Ramos (cell line): Measurements from ENCODE around the gene KRTAP4-12.
"Not testable (repeated sequence)": the region's sequence is repeated elsewhere in the genome, so short reads cannot be mapped to it uniquely, and the experiment has no call there.

Experiments used
- in situ Hi-C: fragments of 300-500 bp; cut with MboI; formaldehyde crosslinking; loops from one replicate; pipeline ENCODE4 v1.14.3; 2022; ENCODE audit warnings: low sequenced_read_pairs; ENCODE audit not compliant: unreplicated experiment

The KRTAP4-12 gene

DNA sequence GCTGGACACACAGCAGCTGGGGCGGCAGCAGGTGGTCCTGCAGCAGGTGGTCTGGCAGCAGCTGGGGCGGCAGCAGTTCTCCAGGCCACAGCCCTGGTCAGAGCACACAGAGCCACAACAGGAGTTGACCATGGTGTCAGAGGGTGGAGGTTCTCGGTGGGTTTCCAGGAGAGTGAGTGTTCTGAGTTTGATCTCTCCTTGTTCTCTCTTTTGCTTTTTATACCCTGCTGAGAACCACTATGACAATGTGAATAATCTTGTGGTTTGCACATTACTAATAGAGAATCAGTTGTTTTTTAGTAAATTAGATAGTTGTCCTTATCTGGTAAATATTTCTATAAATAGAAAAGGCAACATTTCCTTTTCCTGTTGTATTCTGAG is at the start of gene KRTAP4-12:
Gene KRTAP4-12 (minus strand): TSS at position 192 of the 381 bp plus-strand sequence. CDS start 60 bp downstream, at position 132.
- in situ Hi-C loops, result not testable (repeated sequence)

DNA sequence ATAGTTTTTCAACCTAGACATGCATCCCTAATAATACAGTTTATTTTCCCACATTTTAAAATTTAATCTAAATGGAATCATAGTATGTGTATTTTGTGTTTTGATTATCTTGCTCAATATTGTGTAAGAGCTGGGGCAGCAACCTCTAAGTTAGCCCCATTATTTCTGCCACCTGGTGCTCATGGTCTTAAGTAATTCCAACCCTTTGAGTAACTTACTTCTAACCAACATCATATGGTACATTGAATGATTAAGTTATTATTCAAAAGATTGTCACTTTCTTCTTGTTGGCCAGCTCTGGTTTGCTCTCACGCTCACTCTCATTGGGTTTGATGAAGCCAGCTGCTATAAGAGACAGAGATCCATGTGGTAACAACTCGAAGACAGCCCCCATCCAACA is 47.9 kb upstream of the KRTAP4-12 start:
- in situ Hi-C loops, result no loop called here

DNA sequence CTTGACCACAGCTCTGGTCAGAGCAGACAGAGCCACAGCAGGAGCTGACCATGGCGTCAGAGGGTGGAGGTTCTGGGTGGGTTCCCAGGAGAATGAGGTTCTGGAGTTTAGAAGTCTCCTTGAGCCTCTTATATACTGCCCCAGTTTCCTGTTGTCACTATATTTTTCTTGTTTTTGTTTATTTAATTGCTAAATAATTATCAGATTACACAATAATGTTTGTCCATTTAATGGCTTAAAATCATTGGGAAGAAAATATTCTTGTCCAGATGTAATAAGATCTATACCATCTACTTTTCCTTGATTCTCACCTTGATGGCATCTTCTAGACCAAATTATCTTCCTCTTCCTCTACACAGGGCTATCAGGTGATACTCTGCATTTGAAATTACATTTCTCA is 44.1 kb upstream of the KRTAP4-12 start, which contains the start of gene KRTAP4-3:
Gene KRTAP4-3 (minus strand): TSS at position 101 of the 400 bp plus-strand sequence. CDS start 49 bp downstream, at position 52.
- in situ Hi-C loops, result no loop called here

DNA sequence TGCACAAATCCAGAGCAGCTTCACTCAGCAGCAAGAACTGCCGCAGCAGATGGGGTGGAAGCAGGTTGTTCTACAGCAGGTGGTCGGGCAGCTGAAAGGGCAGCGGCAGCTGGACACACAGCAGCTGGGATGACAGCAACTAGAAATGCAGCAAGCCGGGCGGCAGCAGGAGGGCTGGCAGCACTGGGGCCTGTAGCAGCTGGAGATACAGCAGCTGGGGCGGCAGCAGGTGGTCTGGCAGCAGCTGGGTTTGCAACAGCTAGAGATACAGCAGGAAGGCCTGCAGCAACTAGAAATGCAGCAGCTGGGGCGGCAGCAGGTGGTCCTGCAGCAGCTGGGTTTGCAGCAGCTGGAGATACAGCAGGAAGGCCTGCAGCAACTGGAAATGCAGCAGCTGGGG is 43.6 kb upstream of the KRTAP4-12 start:
- in situ Hi-C loops, result no loop called here

DNA sequence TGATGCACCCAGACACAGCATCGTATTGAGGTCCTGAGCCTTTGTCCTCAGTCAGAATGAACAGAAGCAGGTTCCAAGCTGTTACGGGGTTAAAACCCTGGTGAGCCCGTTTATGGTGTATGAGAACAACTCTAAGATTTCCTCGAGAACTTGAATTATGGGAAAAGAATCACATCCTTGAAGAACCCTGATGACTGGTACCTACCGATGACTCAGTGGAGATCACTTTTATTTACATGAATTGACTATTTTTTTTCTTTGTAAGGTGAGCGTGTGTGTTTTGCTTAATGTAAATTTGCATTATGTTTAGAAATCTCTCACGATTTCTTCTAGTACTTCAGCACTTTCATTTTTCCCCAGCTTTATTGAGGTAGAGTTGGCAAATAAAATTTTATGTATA is 39.8 kb upstream of the KRTAP4-12 start:
- in situ Hi-C loops, result no loop called here

DNA sequence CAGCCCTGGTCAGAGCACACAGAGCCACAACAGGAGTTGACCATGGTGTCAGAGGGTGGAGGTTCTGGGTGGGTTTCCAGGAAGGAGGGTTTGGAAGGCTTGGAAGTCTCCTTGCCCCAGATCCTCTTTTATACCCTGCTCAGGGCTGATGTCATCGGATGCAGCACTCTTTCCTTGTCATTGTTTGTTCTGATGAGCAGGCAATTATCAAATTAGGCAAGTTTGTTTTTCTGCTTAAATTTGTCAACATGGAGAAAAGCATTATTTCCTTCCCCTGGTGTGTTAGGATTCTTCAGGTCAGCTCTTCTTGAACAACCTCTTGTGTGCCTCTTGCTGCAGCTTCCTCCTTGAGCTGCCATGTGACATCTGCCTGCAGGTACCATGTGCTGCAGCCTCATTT is 36.7 kb upstream of the KRTAP4-12 start, which contains the start of gene KRTAP4-4:
Gene KRTAP4-4 (minus strand): TSS at position 101 of the 400 bp plus-strand sequence. CDS start 57 bp downstream, at position 44.
- in situ Hi-C loops, result no loop called here

DNA sequence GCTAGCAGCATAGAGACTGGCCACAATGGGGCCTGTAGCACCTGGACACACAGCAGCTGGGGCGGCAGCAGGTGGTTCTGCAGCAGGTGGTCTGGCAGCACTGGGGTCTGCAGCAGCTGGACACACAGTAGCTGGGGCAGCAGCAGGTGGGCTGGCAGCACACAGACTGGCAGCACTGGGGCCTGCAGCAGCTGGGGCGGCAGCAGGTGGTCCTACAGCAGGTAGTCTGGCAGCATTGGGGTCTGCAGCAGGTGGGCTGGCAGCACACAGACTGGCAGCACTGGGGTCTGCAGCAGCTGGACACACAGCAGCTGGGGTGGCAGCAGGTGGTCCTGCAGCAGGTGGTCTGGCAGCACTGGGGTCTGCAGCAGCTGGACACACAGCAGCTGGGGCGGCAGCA is 36.2 kb upstream of the KRTAP4-12 start:
- in situ Hi-C loops, result not testable (repeated sequence)

DNA sequence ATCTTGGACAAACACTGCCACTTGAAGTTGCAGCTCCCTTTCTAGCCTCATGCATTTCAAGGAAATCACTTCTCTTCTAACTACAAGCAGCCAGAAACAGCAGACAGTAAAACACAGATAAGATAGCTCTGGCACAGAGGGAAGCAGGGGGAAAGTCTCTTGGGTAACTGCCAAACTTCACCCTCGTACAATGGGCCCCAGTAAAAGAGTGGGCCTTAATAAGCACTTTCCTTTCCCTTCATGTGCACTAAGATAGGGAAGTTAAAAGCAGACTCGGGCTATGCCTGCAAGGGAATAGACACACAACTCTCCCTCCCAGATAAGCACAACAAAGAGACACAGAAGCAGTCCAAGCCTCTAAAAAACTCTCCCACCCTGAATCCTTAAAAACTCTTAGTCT is 29.9 kb upstream of the KRTAP4-12 start:
- in situ Hi-C loops, result no loop called here

DNA sequence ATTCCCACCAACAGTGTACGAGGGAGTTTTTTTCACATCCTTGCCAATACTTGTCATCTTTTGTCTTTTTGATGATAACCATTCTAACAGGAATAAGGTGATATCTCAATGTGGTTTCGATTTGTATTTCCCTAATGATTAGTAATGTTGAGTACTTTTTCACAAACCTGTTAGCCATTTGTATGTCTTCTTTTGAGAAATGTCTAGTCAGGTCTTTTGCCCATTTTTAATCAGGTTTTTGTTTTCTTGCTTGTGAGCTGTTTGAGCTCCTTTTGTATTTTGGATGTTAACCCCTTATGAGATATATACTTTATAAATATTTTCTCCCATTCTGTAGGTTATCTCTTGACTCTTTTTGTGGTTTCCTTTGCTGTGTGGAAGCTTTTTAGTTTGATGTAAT is 27.5 kb upstream of the KRTAP4-12 start:
- in situ Hi-C loops, result no loop called here

DNA sequence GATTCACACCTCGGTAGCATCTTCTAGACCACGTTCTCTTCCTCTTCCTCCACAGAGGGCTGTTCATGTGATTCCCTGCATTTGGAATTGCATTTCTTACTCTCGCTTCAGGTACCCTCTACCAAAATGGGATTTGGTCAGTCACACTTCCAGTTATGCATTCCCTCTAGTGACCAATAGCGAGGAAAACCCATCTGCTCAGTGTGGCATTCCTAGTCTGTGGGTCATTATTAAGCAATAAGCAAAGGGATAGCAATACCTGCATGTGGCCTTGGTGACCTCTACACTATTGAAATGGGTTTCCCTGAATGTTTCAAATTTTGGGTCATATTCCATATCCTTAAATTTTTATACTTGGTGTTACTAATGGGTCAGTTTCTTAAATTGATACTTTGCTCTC is 26.0 kb upstream of the KRTAP4-12 start:
- in situ Hi-C loops, result no loop called here

DNA sequence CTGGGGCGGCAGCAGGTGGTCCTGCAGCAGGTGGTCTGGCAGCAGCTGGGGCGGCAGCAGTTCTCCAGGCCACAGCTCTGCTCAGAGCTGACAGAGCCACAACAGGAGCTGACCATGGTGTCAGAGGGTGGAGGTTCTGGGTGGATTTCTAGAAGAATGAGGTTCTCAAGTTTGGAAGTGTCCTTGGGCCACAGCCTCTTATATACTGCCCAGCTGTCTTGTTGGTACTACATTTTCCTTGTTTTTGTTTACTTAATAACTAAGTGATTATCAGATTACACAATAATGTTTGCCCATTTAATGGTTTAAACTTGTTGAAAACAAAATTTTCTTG is 25.6 kb upstream of the KRTAP4-12 start, which contains the start of gene KRTAP4-5:
Gene KRTAP4-5 (minus strand): TSS at position 174 of the 334 bp plus-strand sequence. CDS start 58 bp downstream, at position 116.
- in situ Hi-C loops, result no loop called here

DNA sequence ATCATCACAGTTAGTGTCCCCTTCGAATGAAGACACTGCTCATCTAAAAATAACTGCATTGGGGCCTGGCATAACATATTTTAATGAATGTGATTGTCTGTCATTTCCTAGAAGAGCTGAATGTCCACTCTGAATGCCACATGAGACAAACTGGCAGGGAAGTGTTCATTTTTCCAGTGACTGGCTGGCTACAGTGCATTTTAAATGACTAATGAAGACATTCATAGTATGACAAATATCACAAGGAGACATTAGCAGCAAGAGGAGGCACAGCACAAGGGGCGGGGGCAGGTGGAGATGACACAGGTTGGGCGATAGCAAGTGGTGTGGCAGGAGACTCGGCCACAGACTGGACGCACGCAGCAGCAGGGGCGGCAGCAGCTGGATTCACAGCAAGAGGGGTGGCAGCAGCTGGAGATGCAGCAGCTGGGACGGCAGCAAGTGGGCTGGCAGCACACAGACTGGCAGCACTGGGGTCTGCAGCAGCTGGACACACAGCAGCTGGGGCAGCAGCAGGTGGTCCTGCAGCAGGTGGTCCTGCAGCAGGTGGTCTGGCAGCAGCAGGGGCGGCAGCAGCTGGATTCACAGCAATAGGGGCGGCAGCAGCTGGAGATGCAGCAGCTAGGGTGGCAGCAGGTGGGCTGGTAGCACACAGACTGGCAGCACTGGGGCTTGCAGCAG is 25.1 kb upstream of the KRTAP4-12 start:
- in situ Hi-C loops, result not testable (repeated sequence)

DNA sequence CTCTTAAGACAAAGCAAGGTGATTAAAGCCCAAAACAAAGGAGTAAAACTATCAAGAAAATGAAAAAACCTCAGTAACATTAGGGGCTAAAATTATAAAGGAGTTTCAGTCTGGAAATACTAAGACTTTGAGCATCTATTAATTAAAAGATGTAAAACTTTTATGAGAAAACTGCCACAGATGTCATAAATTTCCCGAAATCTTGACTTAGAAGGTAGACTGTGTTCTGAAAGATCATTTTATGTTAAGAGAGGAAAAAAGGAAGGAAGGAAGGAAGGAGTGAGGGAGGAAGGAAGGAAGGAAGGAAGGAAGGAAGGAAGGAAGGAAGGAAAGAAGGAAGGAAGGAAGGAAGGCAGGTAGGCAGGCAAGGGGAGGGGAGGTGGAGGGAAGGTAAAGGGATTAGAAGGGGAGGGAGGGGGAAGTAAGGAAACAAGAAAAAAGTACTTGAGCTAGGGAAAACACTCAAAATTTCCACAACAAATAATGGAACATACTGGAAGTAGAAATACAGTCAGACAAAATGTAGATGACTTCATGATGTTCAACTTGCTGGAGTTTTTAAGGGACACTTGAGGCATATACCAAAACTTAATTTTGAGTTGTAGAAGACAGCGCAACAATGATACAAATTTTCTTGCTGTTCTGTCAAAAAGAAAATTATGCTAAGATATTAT is 23.7 kb upstream of the KRTAP4-12 start:
- in situ Hi-C loops, result no loop called here

DNA sequence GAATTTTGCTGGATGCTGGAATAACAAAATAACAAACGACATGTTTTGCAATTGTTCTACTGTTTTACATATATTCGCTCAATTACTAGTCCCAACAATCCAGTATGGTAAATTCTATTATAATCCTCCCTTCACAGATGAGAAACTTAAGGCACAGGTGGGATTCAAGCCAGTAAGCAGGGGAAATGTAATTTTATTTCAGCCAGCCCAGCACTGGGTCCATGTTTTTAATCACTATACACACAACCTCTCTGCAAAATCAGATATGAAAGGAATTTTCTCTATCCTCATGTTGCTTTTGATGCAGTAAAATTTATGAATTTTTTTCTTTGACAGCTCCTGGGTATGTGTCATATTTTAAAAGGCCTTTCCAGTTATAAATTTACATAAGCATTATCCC is 21.3 kb upstream of the KRTAP4-12 start:
- in situ Hi-C loops, result no loop called here

DNA sequence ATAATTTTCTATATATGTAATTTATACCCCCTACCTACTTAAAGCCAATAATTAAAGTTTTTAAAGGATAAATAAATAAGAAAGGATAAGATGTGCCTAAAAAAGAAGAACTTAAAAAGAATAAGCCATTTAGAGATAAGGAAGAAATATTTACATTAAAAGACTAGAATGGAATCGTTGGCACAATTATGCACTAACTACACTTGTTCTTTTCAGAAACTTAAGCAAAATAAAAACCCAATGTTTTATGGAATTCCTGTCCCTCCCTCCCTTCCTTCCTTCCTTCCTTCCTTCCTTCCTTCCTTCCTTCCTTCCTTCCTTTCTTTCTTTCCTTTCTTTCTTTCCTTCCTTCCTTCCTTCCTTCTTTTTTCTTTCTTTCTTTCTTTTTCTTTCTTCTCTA is 20.9 kb upstream of the KRTAP4-12 start:
- in situ Hi-C loops, result no loop called here

DNA sequence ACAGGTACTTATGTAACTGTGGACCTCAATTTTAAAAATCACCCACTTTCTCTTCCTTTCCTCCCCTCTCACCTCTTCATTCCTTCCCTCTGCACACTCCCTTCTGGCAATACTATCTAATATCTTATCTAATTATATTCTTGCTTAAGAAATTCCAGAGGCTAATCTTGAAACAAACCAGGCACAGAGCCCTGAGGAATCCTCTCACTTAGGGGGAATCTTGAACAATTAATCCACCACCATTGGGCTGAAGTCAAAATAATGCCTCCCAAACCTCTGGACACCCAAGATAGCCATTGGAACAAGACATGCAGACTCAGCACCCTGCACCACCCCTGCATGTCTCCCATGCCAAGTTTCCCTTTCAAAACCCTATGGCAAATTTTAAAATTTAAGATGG is 17.4 kb upstream of the KRTAP4-12 start:
- in situ Hi-C loops, result no loop called here

DNA sequence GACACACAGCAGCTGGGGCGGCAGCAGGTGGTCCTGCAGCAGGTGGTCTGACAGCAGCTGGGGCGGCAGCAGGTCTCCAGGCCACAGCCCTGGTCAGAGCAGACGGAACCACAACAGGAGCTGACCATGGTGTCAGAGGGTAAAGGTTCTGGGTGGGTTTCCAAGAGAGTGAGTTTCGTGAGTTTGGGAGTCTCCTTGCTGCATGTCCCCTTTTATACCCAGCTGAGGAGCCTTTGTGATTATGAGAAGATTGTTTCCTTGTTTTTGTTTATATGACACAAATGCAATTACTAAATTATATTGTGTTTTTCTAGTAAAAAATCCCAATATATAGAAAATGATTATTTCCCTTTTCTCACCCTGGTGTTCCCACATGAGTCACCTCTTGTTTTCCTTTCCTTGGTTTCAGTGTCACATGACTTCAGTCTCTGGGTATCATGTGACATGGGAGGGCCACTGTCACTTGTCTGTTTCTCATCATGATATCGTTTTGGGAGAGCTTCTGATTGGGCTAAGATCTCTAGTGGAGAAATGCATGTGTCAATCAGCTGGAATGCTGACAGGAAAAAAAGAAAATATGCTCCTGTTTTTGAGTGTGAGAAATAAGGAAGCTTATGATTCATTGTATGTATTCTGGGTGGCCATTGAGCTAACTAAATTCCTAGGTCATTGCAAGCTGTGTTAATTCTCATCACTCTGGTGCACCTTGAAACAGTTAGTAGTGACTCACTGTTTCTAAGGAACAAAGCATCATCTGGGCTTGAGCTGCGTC is 16.6 kb upstream of the KRTAP4-12 start, which contains the start of gene KRTAP4-6:
Gene KRTAP4-6 (minus strand): TSS at position 185 of the 772 bp plus-strand sequence. CDS start 57 bp downstream, at position 128.
- in situ Hi-C loops, result no loop called here

DNA sequence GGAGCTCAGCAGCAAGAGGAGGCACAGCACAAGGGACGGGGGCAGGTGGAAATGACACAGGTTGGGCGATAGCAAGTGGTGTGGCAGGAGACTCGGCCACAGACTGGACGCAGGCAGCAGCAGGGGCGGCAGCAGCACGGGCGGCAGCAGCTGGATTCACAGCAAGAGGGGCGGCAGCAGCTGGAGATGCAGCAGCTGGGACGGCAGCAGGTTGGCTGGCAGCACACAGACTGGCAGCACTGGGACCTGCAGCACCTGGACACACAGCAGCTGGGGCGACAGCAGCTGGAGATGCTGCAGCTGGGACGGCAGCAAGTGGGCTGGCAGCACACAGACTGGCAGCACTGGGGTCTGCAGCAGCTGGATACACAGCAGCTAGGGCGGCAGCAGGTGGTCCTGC is 15.9 kb upstream of the KRTAP4-12 start:
- in situ Hi-C loops, result not testable (repeated sequence)

DNA sequence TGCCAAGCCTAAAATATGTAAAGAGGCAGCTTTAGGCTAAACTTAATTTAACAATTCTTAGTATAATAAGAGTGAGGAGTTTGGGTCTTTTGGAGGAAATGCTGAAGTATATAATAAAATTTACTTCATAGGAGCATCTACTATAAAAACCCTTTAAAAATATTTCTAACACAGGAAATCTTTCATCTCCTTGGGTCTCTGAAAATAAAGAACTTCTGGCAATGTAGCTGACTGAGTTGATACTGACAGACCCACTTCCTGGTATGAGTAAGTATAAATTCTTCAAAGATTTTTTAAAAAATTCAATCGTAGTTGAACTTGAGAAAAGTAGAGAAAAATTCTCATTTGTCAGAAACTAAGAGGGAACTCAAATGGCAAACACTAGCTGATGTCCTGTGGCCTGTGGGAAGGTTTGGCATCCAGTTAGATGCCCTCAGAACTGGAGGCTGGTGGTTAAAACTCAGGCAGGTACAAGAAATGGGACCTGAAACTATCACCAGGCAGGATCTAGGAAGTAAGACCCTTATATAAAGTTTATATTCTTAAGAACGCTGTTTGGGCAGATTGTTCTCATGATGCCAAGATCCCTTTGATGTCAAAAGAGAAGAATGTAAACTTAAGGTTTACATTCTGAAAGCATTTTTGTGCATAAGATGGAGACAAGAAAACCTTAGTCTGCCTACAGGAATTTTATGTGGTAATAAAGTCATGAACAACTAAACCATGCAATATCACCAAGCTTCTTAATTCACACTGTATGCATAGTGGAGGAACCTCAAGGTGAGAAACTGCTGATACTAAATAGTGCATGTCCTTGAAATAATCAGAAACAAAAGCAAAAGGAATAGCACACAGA is 10.1 kb upstream of the KRTAP4-12 start:
- in situ Hi-C loops, result no loop called here

DNA sequence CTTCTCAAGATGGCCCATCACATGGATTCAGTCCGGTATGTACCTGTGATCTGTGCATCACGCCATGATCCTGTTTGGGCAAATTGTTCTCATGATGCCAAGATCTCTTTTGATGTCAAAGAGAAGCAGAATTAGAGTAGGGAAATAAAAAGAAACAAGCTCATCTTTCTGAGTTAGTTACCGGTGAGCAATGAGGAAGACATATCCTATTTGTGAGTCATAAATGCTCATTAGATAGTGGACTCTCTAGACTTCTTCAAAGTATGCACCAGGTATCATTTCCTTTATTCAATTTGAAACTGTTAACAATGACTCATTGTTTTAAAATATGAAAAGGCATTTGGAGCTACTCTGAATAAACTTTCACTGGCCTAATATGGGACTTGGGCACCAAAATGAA is 8.0 kb upstream of the KRTAP4-12 start:
- in situ Hi-C loops, result no loop called here
